Stimulated activated CD8-positive, alpha-beta memory T cell treated with anti-CD3 and anti-CD28 coated beads, Interleukin-7, amount 100 ng/mL, for 1 hour (primary cell): ENCODE data around the gene TAF1B.

ENCODE experiments used
- DNase-seq, 2 donors: peaks; one replicate each; pipeline ENCODE4 v3.0.0-alpha.2; 2020; ENCODE audit warnings: low read depth in 2 of 2

The TAF1B gene

GRCh38 chr2:9964334-9964980, 121.2 kb downstream of the TAF1B start:
- no peak for DNase-seq

GRCh38 chr2:9965119-9965822, 122.0 kb downstream of the TAF1B start:
- no peak for DNase-seq

- no peak for DNase-seq
Measured at GRCh38 chr2:9966491-9967022, 123.3 kb downstream of the TAF1B start.

GRCh38 chr2:9967053-9967775, 123.9 kb downstream of the TAF1B start:
- no peak for DNase-seq

- no peak for DNase-seq
Measured at GRCh38 chr2:9968553-9969497, 125.6 kb downstream of the TAF1B start.

- DNase-seq = no peak
Measured at GRCh38 chr2:9970200-9971044, 127.1 kb downstream of the TAF1B start.

- no peak for DNase-seq
Measured at GRCh38 chr2:9971105-9971818, 128.0 kb downstream of the TAF1B start.

- DNase-seq = no peak
Measured at GRCh38 chr2:9971890-9972289, 128.6 kb downstream of the TAF1B start.

GRCh38 chr2:9972621-9973479, 129.6 kb downstream of the TAF1B start:
- DNase-seq = no peak

GRCh38 chr2:9973690-9974089, 130.4 kb downstream of the TAF1B start:
- DNase-seq = no peak

GRCh38 chr2:9974343-9974742, 131.1 kb downstream of the TAF1B start:
- no peak for DNase-seq

- DNase-seq = no peak
Measured at GRCh38 chr2:9975328-9975727, 132.1 kb downstream of the TAF1B start.

GRCh38 chr2:9975805-9976447, 132.7 kb downstream of the TAF1B start:
- no peak for DNase-seq

GRCh38 chr2:9979977-9980376, 136.7 kb downstream of the TAF1B start:
- no peak for DNase-seq

GRCh38 chr2:9980520-9980919, 137.2 kb downstream of the TAF1B start:
- DNase-seq = no peak

- no peak for DNase-seq
Measured at GRCh38 chr2:9981655-9982054, 138.4 kb downstream of the TAF1B start.

- no peak for DNase-seq
Measured at GRCh38 chr2:9982248-9982647, 139.0 kb downstream of the TAF1B start.

- no peak for DNase-seq
Measured at GRCh38 chr2:9982891-9983290, 139.6 kb downstream of the TAF1B start.
